Liver (tissue), 9 donors: ENCODE data around the gene IGFL4. TPM values are rescaled to one million over a fixed set of nuclear protein-coding genes. Genes with fewer than 3 reads are reported as not detected.

Experiments used
- DNase-seq: peaks from one replicate; pipeline ENCODE4 v3.0.0-alpha.2; 2017; ENCODE audit warnings: low spot score
- H3K27ac ChIP-seq, 2 donors: one replicate each; pipeline ENCODE4 v1.7.0; 2013; ENCODE audit warnings: inconsistent platforms in 2 of 2, low read length in 2 of 2, control low read depth in 1 of 2, low read depth in 1 of 2, mild to moderate bottlenecking in 1 of 2
- H3K27me3 ChIP-seq, 4 donors: one replicate each; pipeline versions ENCODE4 v1.6.1 to v1.7.0; 2013; ENCODE audit warnings: low read length in 3 of 4, inconsistent platforms in 1 of 4, mild to moderate bottlenecking in 1 of 4, moderate library complexity in 1 of 4; ENCODE audit not compliant: control insufficient read depth in 4 of 4, insufficient read depth in 4 of 4
- H3K36me3 ChIP-seq, 4 donors: one replicate each; pipeline versions ENCODE4 v1.6.1 to v1.7.0; 2013; ENCODE audit warnings: low read length in 3 of 4, mild to moderate bottlenecking in 3 of 4, low read depth in 1 of 4, moderate library complexity in 1 of 4; ENCODE audit not compliant: control insufficient read depth in 4 of 4, insufficient read depth in 3 of 4
- H3K4me1 ChIP-seq, 4 donors: one replicate each; pipeline versions ENCODE4 v1.6.1 to v1.7.0; 2013; ENCODE audit warnings: low read length in 3 of 4, mild to moderate bottlenecking in 3 of 4, moderate library complexity in 1 of 4; ENCODE audit not compliant: control insufficient read depth in 4 of 4, insufficient read depth in 4 of 4
- H3K4me3 ChIP-seq, 3 donors: one replicate each; pipeline versions ENCODE4 v1.6.1 to v1.7.0; 2013; ENCODE audit warnings: low read length in 3 of 3, control low read depth in 1 of 3, low read depth in 1 of 3, mild to moderate bottlenecking in 1 of 3
- H3K9ac ChIP-seq, 2 donors: one replicate each; pipeline ENCODE4 v1.7.0; 2013; ENCODE audit warnings: low read length in 2 of 2, mild to moderate bottlenecking in 2 of 2, moderate library complexity in 2 of 2, control low read depth in 1 of 2, low read depth in 1 of 2
- H3K9me3 ChIP-seq, 4 donors: one replicate each; pipeline versions ENCODE4 v1.6.1 to v1.7.0; 2013; ENCODE audit warnings: low read length in 3 of 4; ENCODE audit not compliant: control insufficient read depth in 4 of 4
- EGR1 ChIP-seq, 2 donors: IDR thresholded peaks; 2 replicates each; pipeline ENCODE4 v1.6.1; 2016 to 2018; ENCODE audit warnings: antibody characterized with exemption in 2 of 2, low read depth in 2 of 2
- FOXA1 ChIP-seq: IDR thresholded peaks from 2 replicates; pipeline ENCODE4 v1.6.1; 2016; ENCODE audit warnings: antibody characterized with exemption
- FOXA2 ChIP-seq: IDR thresholded peaks from 2 replicates; pipeline ENCODE4 v1.6.1; 2016; ENCODE audit warnings: antibody characterized with exemption
- GABPA ChIP-seq, 2 donors: IDR thresholded peaks in 1 of 2; conservative IDR thresholded peaks in 1 of 2; 2 replicates each; pipeline ENCODE4 v1.6.1; 2016; ENCODE audit warnings: antibody characterized with exemption in 2 of 2, mild to moderate bottlenecking in 1 of 2, moderate library complexity in 1 of 2
- HNF4A ChIP-seq, 2 donors: conservative IDR thresholded peaks; 2 replicates each; pipeline ENCODE4 v1.6.1; 2016; ENCODE audit warnings: antibody characterized with exemption in 2 of 2, mild to moderate bottlenecking in 2 of 2
- HNF4G ChIP-seq: IDR thresholded peaks from 2 replicates; pipeline ENCODE4 v1.6.1; 2016; ENCODE audit warnings: antibody characterized with exemption
- JUND ChIP-seq, 2 donors: IDR thresholded peaks; 2 replicates each; pipeline ENCODE4 v1.6.1; 2016; ENCODE audit warnings: antibody characterized with exemption in 2 of 2
- NR2F2 ChIP-seq: IDR thresholded peaks from 2 replicates; pipeline ENCODE4 v1.6.1; 2016; ENCODE audit warnings: antibody characterized with exemption
- RAD21 ChIP-seq, 2 donors: IDR thresholded peaks; 2 replicates each; pipeline ENCODE4 v1.6.1; 2016; ENCODE audit warnings: antibody characterized with exemption in 2 of 2, mild to moderate bottlenecking in 2 of 2
- RXRA ChIP-seq, 2 donors: IDR thresholded peaks; 2 replicates each; pipeline ENCODE4 v1.6.1; 2017 to 2018; ENCODE audit warnings: antibody characterized with exemption in 2 of 2, mild to moderate bottlenecking in 1 of 2
- SP1 ChIP-seq: IDR thresholded peaks from 2 replicates; pipeline ENCODE4 v1.6.1; 2018; ENCODE audit warnings: antibody characterized with exemption, mild to moderate bottlenecking
- TAF1 ChIP-seq: conservative IDR thresholded peaks from 2 replicates; pipeline ENCODE4 v1.6.1; 2016; ENCODE audit warnings: antibody characterized with exemption, mild to moderate bottlenecking
- WGBS: extraction: QIAGEN DNeasy Blood & Tissue Kit; methylation state at CpG from one replicate; pipeline ENCODE4 v1.1.7; 2013; 5-methylcytosine and 5-hydroxymethylcytosine counted together
- polyA plus RNA-seq, 2 donors: library from polyadenylated mRNA; stranded (reverse) in 1 of 2; unstranded in 1 of 2; fragments of 200-250 nt in 1 of 2; fragments of >200 nt in 1 of 2; fragmentation: Nextera tagmentation in 1 of 2; extraction: Ambion mirVana in 1 of 2; gene quantifications; one replicate each; pipeline versions ENCODE4 v1.2.1 to v1.2.3, GENCODE V29; 2013 to 2015
- total RNA-seq, 2 donors: library from RNA; depleted of rRNA; stranded (reverse); fragments of >200 nt; gene quantifications; one replicate each; pipeline ENCODE4 v1.2.3, GENCODE V29; 2014
- TF ChIP-seq, protein P1 (sequence below): IDR thresholded peaks from 2 replicates; pipeline ENCODE4 v1.6.1; 2016; ENCODE audit warnings: antibody characterized with exemption, mild to moderate bottlenecking
- TF ChIP-seq, protein P2 (sequence below): IDR thresholded peaks from 2 replicates; pipeline ENCODE4 v1.6.1; 2016; ENCODE audit warnings: antibody characterized with exemption
- TF ChIP-seq, protein P3 (sequence below): fragments of 150-350 bp; IDR thresholded peaks from 2 replicates; pipeline ENCODE4 v1.5.1; 2017; ENCODE audit warnings: improper control_type of control experiment, low read depth, low read length; ENCODE audit not compliant: missing input control
- TF ChIP-seq, protein P4 (sequence below): IDR thresholded peaks from 2 replicates; pipeline ENCODE4 v1.6.1; 2016; ENCODE audit warnings: antibody characterized with exemption
- donor health status: healthy.
- donor health status: healthy.
- donor health status: healthy.
- donor health status: healthy.
- donor health status: healthy.

The IGFL4 gene
- total and polyA plus RNA-seq, 4 donors = not detected

DNA sequence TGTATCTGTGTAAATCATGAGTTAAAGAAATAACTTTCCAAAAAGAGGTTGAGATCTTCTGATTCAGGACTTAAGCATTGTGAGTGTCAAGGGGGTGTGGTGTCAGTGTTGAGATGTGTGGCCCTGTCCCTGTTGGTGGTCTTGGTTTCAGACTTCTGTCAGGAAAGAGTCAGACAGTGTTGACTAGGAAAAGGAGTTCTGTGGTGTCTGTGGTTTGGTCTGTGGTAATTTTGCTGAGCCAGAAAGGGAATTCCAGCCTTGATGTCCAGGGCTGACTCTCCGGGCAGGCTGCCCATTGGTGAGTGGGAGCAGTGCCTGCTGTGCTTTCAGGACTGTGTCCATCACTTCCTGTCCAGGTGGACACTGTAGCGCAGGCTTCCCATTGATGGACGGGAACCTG, 39.8 kb upstream of the IGFL4 start (continued):
- TF ChIP-seq, protein P1, sequence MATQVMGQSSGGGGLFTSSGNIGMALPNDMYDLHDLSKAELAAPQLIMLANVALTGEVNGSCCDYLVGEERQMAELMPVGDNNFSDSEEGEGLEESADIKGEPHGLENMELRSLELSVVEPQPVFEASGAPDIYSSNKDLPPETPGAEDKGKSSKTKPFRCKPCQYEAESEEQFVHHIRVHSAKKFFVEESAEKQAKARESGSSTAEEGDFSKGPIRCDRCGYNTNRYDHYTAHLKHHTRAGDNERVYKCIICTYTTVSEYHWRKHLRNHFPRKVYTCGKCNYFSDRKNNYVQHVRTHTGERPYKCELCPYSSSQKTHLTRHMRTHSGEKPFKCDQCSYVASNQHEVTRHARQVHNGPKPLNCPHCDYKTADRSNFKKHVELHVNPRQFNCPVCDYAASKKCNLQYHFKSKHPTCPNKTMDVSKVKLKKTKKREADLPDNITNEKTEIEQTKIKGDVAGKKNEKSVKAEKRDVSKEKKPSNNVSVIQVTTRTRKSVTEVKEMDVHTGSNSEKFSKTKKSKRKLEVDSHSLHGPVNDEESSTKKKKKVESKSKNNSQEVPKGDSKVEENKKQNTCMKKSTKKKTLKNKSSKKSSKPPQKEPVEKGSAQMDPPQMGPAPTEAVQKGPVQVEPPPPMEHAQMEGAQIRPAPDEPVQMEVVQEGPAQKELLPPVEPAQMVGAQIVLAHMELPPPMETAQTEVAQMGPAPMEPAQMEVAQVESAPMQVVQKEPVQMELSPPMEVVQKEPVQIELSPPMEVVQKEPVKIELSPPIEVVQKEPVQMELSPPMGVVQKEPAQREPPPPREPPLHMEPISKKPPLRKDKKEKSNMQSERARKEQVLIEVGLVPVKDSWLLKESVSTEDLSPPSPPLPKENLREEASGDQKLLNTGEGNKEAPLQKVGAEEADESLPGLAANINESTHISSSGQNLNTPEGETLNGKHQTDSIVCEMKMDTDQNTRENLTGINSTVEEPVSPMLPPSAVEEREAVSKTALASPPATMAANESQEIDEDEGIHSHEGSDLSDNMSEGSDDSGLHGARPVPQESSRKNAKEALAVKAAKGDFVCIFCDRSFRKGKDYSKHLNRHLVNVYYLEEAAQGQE = no peak
- TF ChIP-seq RAD21 (IDR thresholded peaks at IDR 0.05) (no peak), RXRA (IDR thresholded peaks at IDR 0.05) (no peak), FOXA2 (no peak), NR2F2 (no peak), EGR1 (IDR thresholded peaks at IDR 0.05; ENCODE audit: low read depth in 2 of 2) (no peak)

DNA sequence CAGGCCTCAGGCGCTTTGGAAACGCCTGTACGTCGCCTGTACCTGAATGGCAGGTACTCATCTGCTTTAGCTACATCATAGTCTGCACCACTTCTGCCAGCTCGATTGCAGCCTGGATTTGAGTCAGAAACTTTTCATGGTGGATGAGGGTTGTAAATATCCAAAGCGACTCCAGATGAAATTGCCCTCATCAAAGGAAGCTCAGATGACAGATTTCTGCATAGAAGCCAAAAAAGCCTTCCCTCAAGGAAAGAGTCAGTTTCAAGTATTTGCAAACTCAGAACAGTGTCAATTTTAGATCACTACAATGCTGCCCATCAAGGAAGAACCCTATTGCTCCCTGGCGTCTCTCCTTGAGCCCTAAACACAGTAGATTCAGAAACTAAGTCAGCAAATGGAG, 38.8 kb upstream of the IGFL4 start:
- Histone ChIP-seq H3K36me3 (no peaks in the 10 kb centered on the region), H3K9ac (no peak overlapping the region), H3K27ac (no peak overlapping the region), H3K4me3 (no peak overlapping the region), H3K4me1 (peaks cover 0 to 10% (median 7%) of the 10 kb centered on the region in 4 donors), H3K9me3 (no peaks in the 10 kb centered on the region), H3K27me3 (peaks cover 0 to 13% (median 8%) of the 10 kb centered on the region in 4 donors)
- no peak for TF ChIP-seq JUND (IDR thresholded peaks at IDR 0.05)
- TF ChIP-seq NR2F2 = no peak
- no peak for TF ChIP-seq HNF4G
- TF ChIP-seq RXRA (IDR thresholded peaks at IDR 0.05) = no peak
- TF ChIP-seq TAF1 = no peak
- TF ChIP-seq, protein P2, sequence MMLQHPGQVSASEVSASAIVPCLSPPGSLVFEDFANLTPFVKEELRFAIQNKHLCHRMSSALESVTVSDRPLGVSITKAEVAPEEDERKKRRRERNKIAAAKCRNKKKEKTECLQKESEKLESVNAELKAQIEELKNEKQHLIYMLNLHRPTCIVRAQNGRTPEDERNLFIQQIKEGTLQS = no peak
- TF ChIP-seq EGR1 (IDR thresholded peaks at IDR 0.05; ENCODE audit: low read depth in 2 of 2) = no peak
- TF ChIP-seq GABPA (IDR thresholded peaks at IDR 0.05 in 1 of 2, conservative IDR thresholded peaks at IDR 0.05 in 1 of 2) = no peak
- TF ChIP-seq, protein P1 = no peak
- TF ChIP-seq FOXA2 = no peak
- TF ChIP-seq, protein P3, sequence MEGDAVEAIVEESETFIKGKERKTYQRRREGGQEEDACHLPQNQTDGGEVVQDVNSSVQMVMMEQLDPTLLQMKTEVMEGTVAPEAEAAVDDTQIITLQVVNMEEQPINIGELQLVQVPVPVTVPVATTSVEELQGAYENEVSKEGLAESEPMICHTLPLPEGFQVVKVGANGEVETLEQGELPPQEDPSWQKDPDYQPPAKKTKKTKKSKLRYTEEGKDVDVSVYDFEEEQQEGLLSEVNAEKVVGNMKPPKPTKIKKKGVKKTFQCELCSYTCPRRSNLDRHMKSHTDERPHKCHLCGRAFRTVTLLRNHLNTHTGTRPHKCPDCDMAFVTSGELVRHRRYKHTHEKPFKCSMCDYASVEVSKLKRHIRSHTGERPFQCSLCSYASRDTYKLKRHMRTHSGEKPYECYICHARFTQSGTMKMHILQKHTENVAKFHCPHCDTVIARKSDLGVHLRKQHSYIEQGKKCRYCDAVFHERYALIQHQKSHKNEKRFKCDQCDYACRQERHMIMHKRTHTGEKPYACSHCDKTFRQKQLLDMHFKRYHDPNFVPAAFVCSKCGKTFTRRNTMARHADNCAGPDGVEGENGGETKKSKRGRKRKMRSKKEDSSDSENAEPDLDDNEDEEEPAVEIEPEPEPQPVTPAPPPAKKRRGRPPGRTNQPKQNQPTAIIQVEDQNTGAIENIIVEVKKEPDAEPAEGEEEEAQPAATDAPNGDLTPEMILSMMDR = no peak
- TF ChIP-seq, protein P4, sequence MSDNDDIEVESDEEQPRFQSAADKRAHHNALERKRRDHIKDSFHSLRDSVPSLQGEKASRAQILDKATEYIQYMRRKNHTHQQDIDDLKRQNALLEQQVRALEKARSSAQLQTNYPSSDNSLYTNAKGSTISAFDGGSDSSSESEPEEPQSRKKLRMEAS = no peak
- TF ChIP-seq RAD21 (IDR thresholded peaks at IDR 0.05) = no peak
- no peak for TF ChIP-seq FOXA1
- no peak for TF ChIP-seq HNF4A (conservative IDR thresholded peaks at IDR 0.05)
- TF ChIP-seq SP1 = no peak
- 79% methylated on average over 7 of the region's 7 CpGs for WGBS
- no peak for DNase-seq
